Measurements from ENCODE around the gene ARRB1. TPM values are rescaled to one million over a fixed set of nuclear protein-coding genes. Genes with fewer than 3 reads are reported as not detected.

Gene ARRB1
- total and polyA plus RNA-seq, 7 donors, result 3.6 to 17.3 (median 7.4) TPM

DNA sequence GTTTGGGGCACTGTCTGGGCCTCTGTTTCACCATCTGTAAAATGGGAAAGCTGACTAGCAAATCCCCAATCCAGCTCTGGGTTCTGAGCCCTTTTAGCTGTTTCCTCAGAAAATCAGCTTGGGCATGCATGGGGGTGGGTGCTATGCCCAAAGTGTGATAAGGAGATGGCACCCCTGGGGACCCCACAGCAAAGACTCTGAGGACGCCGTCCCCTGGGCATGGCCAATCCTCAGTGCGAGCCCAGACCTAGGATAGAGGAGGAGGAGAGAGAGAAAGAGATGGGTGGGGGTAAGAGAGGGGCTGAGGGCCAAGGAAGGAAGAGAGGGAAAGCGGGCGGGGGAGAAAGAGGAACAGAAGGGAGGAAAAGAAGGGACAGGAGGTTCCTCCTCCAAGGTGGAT, 79.1 kb downstream of the ARRB1 start:
- Histone ChIP-seq H3K36me3 (ENCODE audit: insufficient read depth in 1 of 2, low read depth in 1 of 2) (peaks cover 0 to 17% of the 10 kb centered on the region in 2 donors), H3K4me1 (no peaks in the 10 kb centered on the region), H3K27me3 (ENCODE audit: insufficient read depth in 3 of 3, low read length in 2 of 3) (no peaks in the 10 kb centered on the region), H3K4me3 (no peak overlapping the region), H3K9me3 (no peaks in the 10 kb centered on the region), H3K27ac (no peak overlapping the region)
- intact Hi-C loops (cut with DNase I), result no loop called here
- ATAC-seq, result no peak
- TF ChIP-seq, protein P1, sequence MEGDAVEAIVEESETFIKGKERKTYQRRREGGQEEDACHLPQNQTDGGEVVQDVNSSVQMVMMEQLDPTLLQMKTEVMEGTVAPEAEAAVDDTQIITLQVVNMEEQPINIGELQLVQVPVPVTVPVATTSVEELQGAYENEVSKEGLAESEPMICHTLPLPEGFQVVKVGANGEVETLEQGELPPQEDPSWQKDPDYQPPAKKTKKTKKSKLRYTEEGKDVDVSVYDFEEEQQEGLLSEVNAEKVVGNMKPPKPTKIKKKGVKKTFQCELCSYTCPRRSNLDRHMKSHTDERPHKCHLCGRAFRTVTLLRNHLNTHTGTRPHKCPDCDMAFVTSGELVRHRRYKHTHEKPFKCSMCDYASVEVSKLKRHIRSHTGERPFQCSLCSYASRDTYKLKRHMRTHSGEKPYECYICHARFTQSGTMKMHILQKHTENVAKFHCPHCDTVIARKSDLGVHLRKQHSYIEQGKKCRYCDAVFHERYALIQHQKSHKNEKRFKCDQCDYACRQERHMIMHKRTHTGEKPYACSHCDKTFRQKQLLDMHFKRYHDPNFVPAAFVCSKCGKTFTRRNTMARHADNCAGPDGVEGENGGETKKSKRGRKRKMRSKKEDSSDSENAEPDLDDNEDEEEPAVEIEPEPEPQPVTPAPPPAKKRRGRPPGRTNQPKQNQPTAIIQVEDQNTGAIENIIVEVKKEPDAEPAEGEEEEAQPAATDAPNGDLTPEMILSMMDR (IDR thresholded peaks at IDR 0.05), result no peak
- WGBS, 3 donors, result 90 to 96% (median 92%) methylated on average over 5 of the region's 5 CpGs
- DNase-seq, result no peak

DNA sequence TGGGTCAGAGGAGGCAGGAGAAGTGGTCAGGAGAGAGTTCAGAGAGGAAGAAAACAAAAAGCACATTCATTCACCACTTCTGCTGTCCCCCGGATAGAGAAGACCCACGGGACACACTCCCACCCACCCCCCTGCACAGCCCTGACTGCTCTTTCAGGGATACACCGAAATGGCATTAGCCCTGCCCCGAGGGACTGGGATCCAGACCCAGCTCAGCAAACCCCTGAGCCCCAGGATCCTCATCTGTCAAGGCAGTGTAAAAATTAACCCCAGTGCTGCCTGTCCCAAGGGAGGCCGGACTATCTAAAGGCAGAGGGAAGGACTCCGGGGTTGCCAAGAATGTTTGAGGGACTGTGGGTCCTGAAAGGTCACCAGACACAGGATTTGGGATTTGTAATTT, 79.7 kb downstream of the ARRB1 start:
- peaks cover 0 to 13% of the 10 kb centered on the region in 2 donors for H3K36me3 ChIP-seq (ENCODE audit: insufficient read depth in 1 of 2, low read depth in 1 of 2)
- intact Hi-C loops (cut with DNase I), result no loop called here
- no peaks in the 10 kb centered on the region for H3K27me3 ChIP-seq (ENCODE audit: insufficient read depth in 3 of 3, low read length in 2 of 3)
- DNase-seq, result no peak
- TF ChIP-seq, protein P1 (IDR thresholded peaks at IDR 0.05), result no peak
- H3K4me1 ChIP-seq, result no peaks in the 10 kb centered on the region
- H3K9me3 ChIP-seq, result no peaks in the 10 kb centered on the region
- WGBS, 3 donors, result 63 to 68% (median 64%) methylated on average over 6 of the region's 6 CpGs
- ATAC-seq, result no peak
- H3K27ac ChIP-seq, result no peak overlapping the region
- H3K4me3 ChIP-seq, result no peak overlapping the region

DNA sequence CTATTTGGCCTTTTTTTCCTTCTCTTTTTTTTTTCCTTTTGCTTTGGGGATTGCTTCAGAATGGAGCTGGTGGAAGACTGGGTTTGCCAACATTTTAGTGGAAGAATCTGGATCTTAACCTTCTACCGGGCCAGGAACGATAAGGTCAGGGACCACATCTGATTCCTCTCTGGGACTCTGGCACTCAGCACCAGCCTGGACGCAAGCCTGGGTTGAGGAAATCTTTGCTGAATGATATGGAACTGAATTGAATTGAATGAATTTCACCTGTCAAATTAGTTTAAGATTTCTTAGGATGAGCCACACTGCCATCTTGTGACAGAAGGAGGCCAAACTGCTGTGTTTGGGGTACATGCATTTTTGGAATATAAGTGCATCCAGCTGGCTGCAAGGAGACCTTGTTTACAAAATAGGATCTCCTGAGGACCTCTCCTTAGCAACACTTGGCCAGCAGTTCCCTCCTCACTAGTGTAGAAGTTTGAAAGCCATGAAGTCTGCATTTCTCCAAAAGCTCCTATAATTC, 80.5 kb downstream of the ARRB1 start:
- H3K4me1 ChIP-seq, result no peaks in the 10 kb centered on the region
- H3K27ac ChIP-seq, result no peak overlapping the region
- peak in 1 of 2 donors; percentile 23 for DNase-seq
- peaks cover 0 to 13% of the 10 kb centered on the region in 2 donors for H3K36me3 ChIP-seq (ENCODE audit: insufficient read depth in 1 of 2, low read depth in 1 of 2)
- H3K4me3 ChIP-seq, result no peak overlapping the region
- no peak for ATAC-seq
- WGBS, 3 donors, result 59 to 81% (median 64%) methylated on average over 3 of the region's 3 CpGs
- H3K27me3 ChIP-seq (ENCODE audit: insufficient read depth in 3 of 3, low read length in 2 of 3), result no peaks in the 10 kb centered on the region
- TF ChIP-seq, protein P1 (IDR thresholded peaks at IDR 0.05), result no peak
- H3K9me3 ChIP-seq, result no peaks in the 10 kb centered on the region
- intact Hi-C loops (cut with DNase I), result no loop called here

DNA sequence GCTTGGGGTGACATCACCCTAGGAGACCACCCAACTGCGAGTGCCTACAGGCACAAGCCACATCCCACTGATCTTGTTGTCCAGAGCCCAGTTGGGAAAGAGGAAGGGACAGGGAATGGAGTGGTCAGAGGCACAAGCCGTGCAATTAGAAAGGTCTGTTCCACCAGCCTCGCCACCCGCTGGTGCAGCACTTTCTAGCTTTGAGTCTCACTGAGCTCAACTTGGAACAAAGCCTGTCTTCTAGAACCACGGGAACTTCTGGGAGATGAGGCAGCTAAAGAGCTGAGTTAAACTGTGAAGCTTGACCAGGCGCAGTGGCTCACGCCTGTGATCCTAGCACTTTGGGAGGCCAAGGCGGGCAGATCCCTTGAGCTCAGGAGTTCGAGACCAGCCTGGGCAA, 81.6 kb downstream of the ARRB1 start:
- intact Hi-C loops (cut with DNase I), result no loop called here
- Histone ChIP-seq H3K27me3 (ENCODE audit: insufficient read depth in 3 of 3, low read length in 2 of 3) (no peaks in the 10 kb centered on the region), H3K9me3 (no peaks in the 10 kb centered on the region), H3K4me3 (no peak overlapping the region), H3K36me3 (ENCODE audit: insufficient read depth in 1 of 2, low read depth in 1 of 2) (peaks cover 0 to 13% of the 10 kb centered on the region in 2 donors), H3K27ac (no peak overlapping the region), H3K4me1 (no peaks in the 10 kb centered on the region)
- 88 to 89% (median 89%) methylated on average over 9 of the region's 9 CpGs for WGBS, 3 donors
- ATAC-seq (no peak), DNase-seq (peak in 1 of 2 donors; percentile 20)
- TF ChIP-seq, protein P1 (IDR thresholded peaks at IDR 0.05), result no peak

DNA sequence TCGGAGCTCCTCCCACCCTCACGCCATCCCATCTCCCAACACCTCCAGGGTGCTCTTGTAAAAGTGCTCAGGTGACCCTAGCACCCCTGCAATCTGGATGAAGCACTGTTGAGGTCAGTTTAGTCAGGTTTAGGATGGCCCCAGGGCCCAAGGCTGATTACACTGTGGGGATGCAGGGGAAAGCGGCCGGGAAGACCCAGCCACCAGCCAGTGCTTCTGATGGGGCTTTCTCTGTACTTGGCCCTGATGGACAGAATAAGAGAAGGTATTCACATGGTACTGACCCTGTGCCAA, 82.1 kb downstream of the ARRB1 start:
- no peaks in the 10 kb centered on the region for H3K4me1 ChIP-seq
- ATAC-seq, result no peak
- 92 to 96% (median 95%) methylated on average over 4 of the region's 4 CpGs for WGBS, 3 donors
- intact Hi-C loops (cut with DNase I), result no loop called here
- TF ChIP-seq, protein P1 (IDR thresholded peaks at IDR 0.05), result no peak
- no peaks in the 10 kb centered on the region for H3K9me3 ChIP-seq
- no peaks in the 10 kb centered on the region for H3K27me3 ChIP-seq (ENCODE audit: insufficient read depth in 3 of 3, low read length in 2 of 3)
- no peak overlapping the region for H3K4me3 ChIP-seq
- no peak overlapping the region for H3K27ac ChIP-seq
- peak in 1 of 2 donors; percentile 25 for DNase-seq
- peaks cover 0 to 13% of the 10 kb centered on the region in 2 donors for H3K36me3 ChIP-seq (ENCODE audit: insufficient read depth in 1 of 2, low read depth in 1 of 2)

Data from psoas muscle (tissue), 8 donors.